ENCODE measurements around the gene PFKFB3.

PFKFB3 gene

GRCh38 chr10:6300784-6301460 is 98.2 kb downstream of the PFKFB3 start:
- no peak for DNase-seq (ENCODE audit: low read depth, low spot score)

- no peak for DNase-seq (ENCODE audit: low read depth, low spot score)
Observed at GRCh38 chr10:6301488-6302075, 98.8 kb downstream of the PFKFB3 start.
